ENCODE results near the gene DLD. TPM values are rescaled to one million over a fixed set of nuclear protein-coding genes. Genes with fewer than 3 reads are reported as not detected.

Gene DLD
- total and polyA plus RNA-seq, 12 donors = 21.6 to 616 (median 149) TPM

- no peak for DNase-seq
- Histone ChIP-seq H3K4me1 (replicated peaks in 1 of 2) (peaks cover 0 to 11% of the 10 kb centered on the region in 2 donors), H3K9me3 (replicated peaks in 1 of 3) (no peaks in the 10 kb centered on the region), H3K4me3 (no peak overlapping the region), H3K27me3 (no peaks in the 10 kb centered on the region), H3K27ac (no peak overlapping the region), H3K36me3 (replicated peaks in 1 of 2) (peaks cover 0 to 24% of the 10 kb centered on the region in 2 donors)
- TF ChIP-seq, protein P1, sequence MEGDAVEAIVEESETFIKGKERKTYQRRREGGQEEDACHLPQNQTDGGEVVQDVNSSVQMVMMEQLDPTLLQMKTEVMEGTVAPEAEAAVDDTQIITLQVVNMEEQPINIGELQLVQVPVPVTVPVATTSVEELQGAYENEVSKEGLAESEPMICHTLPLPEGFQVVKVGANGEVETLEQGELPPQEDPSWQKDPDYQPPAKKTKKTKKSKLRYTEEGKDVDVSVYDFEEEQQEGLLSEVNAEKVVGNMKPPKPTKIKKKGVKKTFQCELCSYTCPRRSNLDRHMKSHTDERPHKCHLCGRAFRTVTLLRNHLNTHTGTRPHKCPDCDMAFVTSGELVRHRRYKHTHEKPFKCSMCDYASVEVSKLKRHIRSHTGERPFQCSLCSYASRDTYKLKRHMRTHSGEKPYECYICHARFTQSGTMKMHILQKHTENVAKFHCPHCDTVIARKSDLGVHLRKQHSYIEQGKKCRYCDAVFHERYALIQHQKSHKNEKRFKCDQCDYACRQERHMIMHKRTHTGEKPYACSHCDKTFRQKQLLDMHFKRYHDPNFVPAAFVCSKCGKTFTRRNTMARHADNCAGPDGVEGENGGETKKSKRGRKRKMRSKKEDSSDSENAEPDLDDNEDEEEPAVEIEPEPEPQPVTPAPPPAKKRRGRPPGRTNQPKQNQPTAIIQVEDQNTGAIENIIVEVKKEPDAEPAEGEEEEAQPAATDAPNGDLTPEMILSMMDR (IDR thresholded peaks at IDR 0.05) = no peak
- TF ChIP-seq POLR2A (IDR thresholded peaks at IDR 0.05) = no peak
- WGBS, 4 donors = 71 to 82% (median 76%) methylated on average over 2 of the region's 2 CpGs
- intact Hi-C loops (cut with DNase I) = no loop called here
Observed at GRCh38 chr7:107932805-107933204, 41.8 kb downstream of the DLD start.

- Histone ChIP-seq H3K27me3 (no peaks in the 10 kb centered on the region), H3K36me3 (replicated peaks in 1 of 2) (peaks cover 0 to 17% of the 10 kb centered on the region in 2 donors), H3K4me3 (no peak overlapping the region), H3K4me1 (replicated peaks in 1 of 2) (peaks cover 0 to 18% of the 10 kb centered on the region in 2 donors), H3K27ac (no peak overlapping the region), H3K9me3 (replicated peaks in 1 of 3) (no peaks in the 10 kb centered on the region)
- 62 to 79% (median 71%) methylated on average over 6 of the region's 6 CpGs for WGBS, 4 donors
- DNase-seq = no peak
- TF ChIP-seq, protein P1 (IDR thresholded peaks at IDR 0.05) = no peak
- TF ChIP-seq POLR2A (IDR thresholded peaks at IDR 0.05) = no peak
- intact Hi-C loops (cut with DNase I) = no loop called here
Observed at GRCh38 chr7:107933386-107934013, 42.5 kb downstream of the DLD start.

GRCh38 chr7:107934991-107935770, 44.2 kb downstream of the DLD start:
- H3K27ac ChIP-seq = no peak overlapping the region
- intact Hi-C loops (cut with DNase I) = no loop called here

DNA sequence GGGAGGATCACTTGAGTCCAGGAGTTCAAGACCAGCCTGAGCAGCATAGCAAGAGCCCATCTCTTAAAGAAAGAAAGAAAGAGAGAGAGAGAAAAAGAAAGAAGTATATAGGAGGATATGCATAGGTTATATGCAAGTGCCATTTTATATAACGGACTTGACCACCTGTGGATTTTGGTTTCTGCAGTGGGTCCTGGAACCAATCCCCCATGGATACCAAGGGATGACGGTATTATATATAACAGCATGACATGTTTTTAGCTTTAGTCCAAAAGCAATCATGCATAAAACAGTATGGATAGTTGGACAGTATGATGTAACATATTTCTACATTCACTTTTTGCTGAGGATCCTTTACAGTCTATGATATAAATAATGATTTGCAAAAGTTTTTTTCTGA, 45.3 kb downstream of the DLD start:
- WGBS, 4 donors = 96 to 99% (median 98%) methylated on average over 2 of the region's 2 CpGs
- Histone ChIP-seq H3K4me1 (replicated peaks in 1 of 2) (peaks cover 8 to 35% of the 10 kb centered on the region in 2 donors), H3K4me3 (no peak overlapping the region), H3K36me3 (replicated peaks in 1 of 2) (no peaks in the 10 kb centered on the region), H3K27me3 (no peaks in the 10 kb centered on the region), H3K9me3 (replicated peaks in 1 of 3) (no peaks in the 10 kb centered on the region), H3K27ac (no peak overlapping the region)
- intact Hi-C loops (cut with DNase I) = no loop called here
- TF ChIP-seq, protein P1 (IDR thresholded peaks at IDR 0.05) = no peak
- no peak for DNase-seq

More at GRCh38 chr7:107934991-107935770, 44.2 kb downstream of the DLD start:
- 84 to 98% (median 92%) methylated on average over 8 of the region's 8 CpGs for WGBS, 4 donors
- peaks cover 0 to 6% of the 10 kb centered on the region in 2 donors for H3K36me3 ChIP-seq (replicated peaks in 1 of 2)
- H3K27me3 ChIP-seq = no peaks in the 10 kb centered on the region
- H3K4me3 ChIP-seq = no peak overlapping the region
- TF ChIP-seq POLR2A (IDR thresholded peaks at IDR 0.05) = no peak
- TF ChIP-seq, protein P1 (IDR thresholded peaks at IDR 0.05) = no peak
- DNase-seq = no peak
- H3K4me1 ChIP-seq (replicated peaks in 1 of 2) = peaks cover 8 to 33% of the 10 kb centered on the region in 2 donors
- H3K9me3 ChIP-seq (replicated peaks in 1 of 3) = no peaks in the 10 kb centered on the region
